Activated T-cell treated with anti-CD3 and anti-CD28 coated beads, Interleukin-2, amount 50 U/mL, for 1 hour (primary cell): ENCODE data around the gene CCND2.

Source experiments
- DNase-seq: peaks from one replicate; pipeline ENCODE4 v3.0.0-alpha.2; 2020

CCND2 gene

GRCh38 chr12:4257442-4257841, 16.1 kb upstream of the CCND2 start:
- DNase-seq: no peak

- no peak for DNase-seq
Observed at GRCh38 chr12:4259099-4259498, 14.5 kb upstream of the CCND2 start.

- DNase-seq: no peak
Observed at GRCh38 chr12:4261655-4262054, 11.9 kb upstream of the CCND2 start.

- DNase-seq: no peak
Observed at GRCh38 chr12:4265280-4265679, 8.3 kb upstream of the CCND2 start.

GRCh38 chr12:4266990-4267389, 6.6 kb upstream of the CCND2 start:
- no peak for DNase-seq

GRCh38 chr12:4267704-4268328, 5.7 kb upstream of the CCND2 start:
- no peak for DNase-seq

GRCh38 chr12:4268329-4269181, 5.0 kb upstream of the CCND2 start:
- DNase-seq: peak; percentile 68

- peak; percentile 95 for DNase-seq
Observed at GRCh38 chr12:4269279-4269991, 4.1 kb upstream of the CCND2 start.

- peak; percentile 66 for DNase-seq
Observed at GRCh38 chr12:4270016-4270830, 3.3 kb upstream of the CCND2 start.

GRCh38 chr12:4270831-4271716, 2.5 kb upstream of the CCND2 start:
- peak; percentile 52 for DNase-seq

GRCh38 chr12:4271717-4272423, 1.7 kb upstream of the CCND2 start:
- DNase-seq: peak; percentile 83

- peak; percentile 72 for DNase-seq
Observed at GRCh38 chr12:4272424-4273272, 914 bp upstream of the CCND2 start.

- no peak for DNase-seq
Observed at GRCh38 chr12:4273273-4273651, 300 bp upstream of the CCND2 start.

GRCh38 chr12:4274396-4275015, 944 bp downstream of the CCND2 start:
- peak; percentile 50 for DNase-seq

GRCh38 chr12:4275016-4275869, 1.7 kb downstream of the CCND2 start:
- DNase-seq: no peak

GRCh38 chr12:4275870-4276301, 2.3 kb downstream of the CCND2 start:
- DNase-seq: no peak

- peak; percentile 80 for DNase-seq
Observed at GRCh38 chr12:4276524-4277204, 3.1 kb downstream of the CCND2 start.

GRCh38 chr12:4277205-4277543, 3.6 kb downstream of the CCND2 start:
- no peak for DNase-seq
